HEK293 (cell line): Measurements from ENCODE around the gene LDLRAD4.

Experiments
- CTCF ChIA-PET: fragments of 350-600 bp; formaldehyde crosslinking; extraction: SDS; loops from one replicate; lab custom pipeline; 2021; ENCODE audit warnings: antibody characterized with exemption; lab: Yijun Ruan, JAX
- POLR2A ChIA-PET: fragments of 300-600 bp; formaldehyde crosslinking; extraction: SDS; loops from one replicate; lab custom pipeline; 2020; ENCODE audit warnings: antibody characterized with exemption, inconsistent platforms; lab: Yijun Ruan, JAX
- H3K27ac ChIP-seq: fragments of 200-500 bp; sonication (Bioruptor generic); 2 replicates; pipeline ENCODE4 v1.5.1; 2014; ENCODE audit warnings: low read depth, low read length, control low read depth, inconsistent platforms; ENCODE audit errors: extremely low read depth
- H3K36me3 ChIP-seq, 2 experiments: fragments of 200-500 bp in 1 of 2; sonication (Bioruptor generic) in 1 of 2; 1 replicate in 1 of 2; 2 replicates in 1 of 2; pipeline ENCODE4 v1.5.1; 2014 to 2017; ENCODE audit warnings: inconsistent platforms in 2 of 2, low read length in 2 of 2; ENCODE audit not compliant: control insufficient read depth in 2 of 2, insufficient read depth in 1 of 2
- H3K4me1 ChIP-seq: fragments of 200-500 bp; sonication (Bioruptor generic); 2 replicates; pipeline ENCODE4 v1.5.1; 2014; ENCODE audit warnings: mild to moderate bottlenecking, low read length, inconsistent platforms; ENCODE audit not compliant: control insufficient read depth, insufficient read depth
- H3K4me3 ChIP-seq: 2 replicates; pipeline ENCODE4 v1.5.1; 2011; ENCODE audit warnings: low read depth, mild to moderate bottlenecking, control low read depth, low read length, moderate library complexity
- H3K9me3 ChIP-seq: fragments of 200-500 bp; sonication (Bioruptor generic); 2 replicates; pipeline ENCODE4 v1.5.1; 2014; ENCODE audit warnings: low read depth, low read length, inconsistent platforms; ENCODE audit not compliant: control insufficient read depth, insufficient read depth
- IKZF3 ChIP-seq: fragments of 450-650 bp; IDR thresholded peaks from 2 replicates; pipeline ENCODE4 v1.5.0; 2018; ENCODE audit warnings: missing biosample characterization, mild to moderate bottlenecking, missing genetic modification characterization, moderate library complexity
- PRDM10 ChIP-seq: fragments of 450-650 bp; formaldehyde crosslinking; IDR thresholded peaks from 2 replicates; pipeline ENCODE4 v1.5.1; 2016; ENCODE audit warnings: missing biosample characterization, missing genetic modification characterization
- REPIN1 ChIP-seq: fragments of 450-650 bp; formaldehyde crosslinking; IDR thresholded peaks from 2 replicates; pipeline ENCODE4 v1.5.1; 2017; ENCODE audit warnings: missing biosample characterization, missing genetic modification characterization, low read depth
- WT1 ChIP-seq: fragments of 450-650 bp; formaldehyde crosslinking; IDR thresholded peaks from 2 replicates; pipeline ENCODE4 v1.5.1; 2016; ENCODE audit warnings: missing biosample characterization, missing genetic modification characterization
- ZNF10 ChIP-seq: fragments of 450-650 bp; formaldehyde crosslinking; IDR thresholded peaks from 2 replicates; pipeline ENCODE4 v1.5.1; 2017; ENCODE audit warnings: missing biosample characterization, missing genetic modification characterization
- ZNF121 ChIP-seq: fragments of 450-650 bp; formaldehyde crosslinking; IDR thresholded peaks from 2 replicates; pipeline ENCODE4 v1.5.1; 2016; ENCODE audit warnings: missing biosample characterization, missing genetic modification characterization
- ZNF184 ChIP-seq: fragments of 450-650 bp; IDR thresholded peaks from 2 replicates; pipeline ENCODE4 v1.5.1; 2018; ENCODE audit warnings: missing biosample characterization, mild to moderate bottlenecking, missing genetic modification characterization
- ZNF202 ChIP-seq: fragments of 450-650 bp; formaldehyde crosslinking; IDR thresholded peaks from 2 replicates; pipeline ENCODE4 v1.5.1; 2016; ENCODE audit warnings: missing biosample characterization, missing genetic modification characterization, borderline replicate concordance
- ZNF518A ChIP-seq: fragments of 450-650 bp; formaldehyde crosslinking; conservative IDR thresholded peaks from 2 replicates; pipeline ENCODE4 v1.5.1; 2016; ENCODE audit warnings: low read depth, missing biosample characterization, missing genetic modification characterization
- ZNF544 ChIP-seq: fragments of 450-650 bp; formaldehyde crosslinking; IDR thresholded peaks from 2 replicates; pipeline ENCODE4 v1.5.0; 2017; ENCODE audit warnings: missing biosample characterization, missing genetic modification characterization
- ZNF561 ChIP-seq: fragments of 450-650 bp; IDR thresholded peaks from 2 replicates; pipeline ENCODE4 v1.5.1; 2018; ENCODE audit warnings: missing biosample characterization, missing genetic modification characterization, borderline replicate concordance
- ZSCAN16 ChIP-seq: fragments of 450-650 bp; formaldehyde crosslinking; IDR thresholded peaks from 2 replicates; pipeline ENCODE4 v1.5.1; 2016; ENCODE audit warnings: missing biosample characterization, missing genetic modification characterization
- TF ChIP-seq, protein P1 (sequence below): fragments of 450-650 bp; formaldehyde crosslinking; IDR thresholded peaks from 2 replicates; pipeline ENCODE4 v1.5.1; 2016; ENCODE audit warnings: missing biosample characterization, missing genetic modification characterization
- TF ChIP-seq, protein P2 (sequence below): fragments of 450-650 bp; formaldehyde crosslinking; IDR thresholded peaks from 2 replicates; pipeline ENCODE4 v1.5.1; 2016; ENCODE audit warnings: missing biosample characterization, missing genetic modification characterization
- TF ChIP-seq, protein P3 (sequence below): fragments of 450-650 bp; IDR thresholded peaks from 2 replicates; pipeline ENCODE4 v1.5.1; 2018; ENCODE audit warnings: missing biosample characterization, mild to moderate bottlenecking, missing genetic modification characterization
- TF ChIP-seq, protein P4 (sequence below): fragments of 450-650 bp; formaldehyde crosslinking; IDR thresholded peaks from 2 replicates; pipeline ENCODE4 v1.5.1; 2016; ENCODE audit warnings: missing biosample characterization, missing genetic modification characterization

The LDLRAD4 gene

GRCh38 chr18:13377496-13377895, 158.9 kb downstream of the LDLRAD4 start:
- Histone ChIP-seq H3K9me3 (no peaks in the 10 kb centered on the region), H3K4me1 (0 out of 2 replicates have a peak, but pooled peaks cover 3% of the 10 kb centered on the region), H3K4me3 (no peak overlapping the region), H3K27ac (no peak overlapping the region), H3K36me3 (no peaks in the 10 kb centered on the region)
- CTCF ChIA-PET: interaction anchor here (0.7 kb wide), 1 partner anchor 161 kb away, joined by 3 read pairs; no protein-coding TSS in a partner anchor
- TF ChIP-seq, protein P1, sequence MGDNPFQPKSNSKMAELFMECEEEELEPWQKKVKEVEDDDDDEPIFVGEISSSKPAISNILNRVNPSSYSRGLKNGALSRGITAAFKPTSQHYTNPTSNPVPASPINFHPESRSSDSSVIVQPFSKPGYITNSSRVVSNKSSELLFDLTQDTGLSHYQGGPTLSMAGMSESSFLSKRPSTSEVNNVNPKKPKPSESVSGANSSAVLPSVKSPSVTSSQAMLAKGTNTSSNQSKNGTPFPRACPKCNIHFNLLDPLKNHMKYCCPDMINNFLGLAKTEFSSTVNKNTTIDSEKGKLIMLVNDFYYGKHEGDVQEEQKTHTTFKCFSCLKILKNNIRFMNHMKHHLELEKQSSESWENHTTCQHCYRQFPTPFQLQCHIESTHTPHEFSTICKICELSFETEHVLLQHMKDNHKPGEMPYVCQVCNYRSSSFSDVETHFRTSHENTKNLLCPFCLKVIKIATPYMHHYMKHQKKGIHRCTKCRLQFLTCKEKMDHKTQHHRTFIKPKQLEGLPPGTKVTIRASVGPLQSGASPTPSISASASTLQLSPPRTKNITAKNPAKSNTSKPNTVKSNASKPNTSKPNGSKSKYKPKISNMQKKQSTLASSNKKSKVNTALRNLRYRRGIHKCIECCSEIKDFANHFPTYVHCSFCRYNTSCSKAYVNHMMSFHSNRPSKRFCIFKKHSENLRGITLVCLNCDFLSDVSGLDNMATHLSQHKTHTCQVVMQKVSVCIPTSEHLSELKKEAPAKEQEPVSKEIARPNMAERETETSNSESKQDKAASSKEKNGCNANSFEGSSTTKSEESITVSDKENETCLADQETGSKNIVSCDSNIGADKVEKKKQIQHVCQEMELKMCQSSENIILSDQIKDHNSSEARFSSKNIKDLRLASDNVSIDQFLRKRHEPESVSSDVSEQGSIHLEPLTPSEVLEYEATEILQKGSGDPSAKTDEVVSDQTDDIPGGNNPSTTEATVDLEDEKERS (tag by site-specific recombination): no peak
- TF ChIP-seq, protein P2, sequence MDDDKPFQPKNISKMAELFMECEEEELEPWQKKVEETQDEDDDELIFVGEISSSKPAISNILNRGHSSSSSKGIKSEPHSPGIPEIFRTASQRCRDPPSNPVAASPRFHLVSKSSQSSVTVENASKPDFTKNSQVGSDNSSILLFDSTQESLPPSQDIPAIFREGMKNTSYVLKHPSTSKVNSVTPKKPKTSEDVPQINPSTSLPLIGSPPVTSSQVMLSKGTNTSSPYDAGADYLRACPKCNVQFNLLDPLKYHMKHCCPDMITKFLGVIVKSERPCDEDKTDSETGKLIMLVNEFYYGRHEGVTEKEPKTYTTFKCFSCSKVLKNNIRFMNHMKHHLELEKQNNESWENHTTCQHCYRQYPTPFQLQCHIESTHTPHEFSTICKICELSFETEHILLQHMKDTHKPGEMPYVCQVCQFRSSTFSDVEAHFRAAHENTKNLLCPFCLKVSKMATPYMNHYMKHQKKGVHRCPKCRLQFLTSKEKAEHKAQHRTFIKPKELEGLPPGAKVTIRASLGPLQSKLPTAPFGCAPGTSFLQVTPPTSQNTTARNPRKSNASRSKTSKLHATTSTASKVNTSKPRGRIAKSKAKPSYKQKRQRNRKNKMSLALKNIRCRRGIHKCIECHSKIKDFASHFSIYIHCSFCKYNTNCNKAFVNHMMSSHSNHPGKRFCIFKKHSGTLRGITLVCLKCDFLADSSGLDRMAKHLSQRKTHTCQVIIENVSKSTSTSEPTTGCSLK (tag by site-specific recombination): no peak
- TF ChIP-seq ZNF121 (no peak), ZNF202 (tag by site-specific recombination) (no peak), ZNF518A (tag by site-specific recombination) (no peak), ZNF561 (tag by site-specific recombination) (no peak), PRDM10 (tag by site-specific recombination) (no peak), ZNF10 (tag by site-specific recombination) (no peak), ZNF184 (tag by site-specific recombination) (no peak), IKZF3 (tag by site-specific recombination) (no peak), ZSCAN16 (no peak), WT1 (no peak), ZNF544 (no peak), REPIN1 (tag by site-specific recombination) (no peak)
- TF ChIP-seq, protein P3, sequence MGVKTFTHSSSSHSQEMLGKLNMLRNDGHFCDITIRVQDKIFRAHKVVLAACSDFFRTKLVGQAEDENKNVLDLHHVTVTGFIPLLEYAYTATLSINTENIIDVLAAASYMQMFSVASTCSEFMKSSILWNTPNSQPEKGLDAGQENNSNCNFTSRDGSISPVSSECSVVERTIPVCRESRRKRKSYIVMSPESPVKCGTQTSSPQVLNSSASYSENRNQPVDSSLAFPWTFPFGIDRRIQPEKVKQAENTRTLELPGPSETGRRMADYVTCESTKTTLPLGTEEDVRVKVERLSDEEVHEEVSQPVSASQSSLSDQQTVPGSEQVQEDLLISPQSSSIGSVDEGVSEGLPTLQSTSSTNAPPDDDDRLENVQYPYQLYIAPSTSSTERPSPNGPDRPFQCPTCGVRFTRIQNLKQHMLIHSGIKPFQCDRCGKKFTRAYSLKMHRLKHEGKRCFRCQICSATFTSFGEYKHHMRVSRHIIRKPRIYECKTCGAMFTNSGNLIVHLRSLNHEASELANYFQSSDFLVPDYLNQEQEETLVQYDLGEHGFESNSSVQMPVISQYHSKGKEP (tag by site-specific recombination): no peak
- TF ChIP-seq, protein P4, sequence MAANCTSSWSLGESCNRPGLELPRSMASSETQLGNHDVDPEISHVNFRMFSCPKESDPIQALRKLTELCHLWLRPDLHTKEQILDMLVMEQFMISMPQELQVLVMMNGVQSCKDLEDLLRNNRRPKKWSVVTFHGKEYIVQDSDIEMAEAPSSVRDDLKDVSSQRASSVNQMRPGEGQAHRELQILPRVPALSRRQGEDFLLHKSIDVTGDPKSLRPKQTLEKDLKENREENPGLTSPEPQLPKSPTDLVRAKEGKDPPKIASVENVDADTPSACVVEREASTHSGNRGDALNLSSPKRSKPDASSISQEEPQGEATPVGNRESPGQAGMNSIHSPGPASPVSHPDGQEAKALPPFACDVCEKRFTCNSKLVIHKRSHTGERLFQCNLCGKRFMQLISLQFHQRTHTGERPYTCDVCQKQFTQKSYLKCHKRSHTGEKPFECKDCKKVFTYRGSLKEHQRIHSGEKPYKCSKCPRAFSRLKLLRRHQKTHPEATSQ (tag by site-specific recombination): no peak
- POLR2A ChIA-PET: no interaction called here
